Measurements from ENCODE around the gene IRF8. TPM values are rescaled to one million over a fixed set of nuclear protein-coding genes. Genes with fewer than 3 reads are reported as not detected.

IRF8 gene
- total RNA-seq, 1 experiment from 2014 or later, result 0.21 TPM

GRCh38 chr16:85952197-85952596, 53.2 kb downstream of the IRF8 start:
- Histone ChIP-seq H3K27me3 (ENCODE audit: control insufficient read depth, insufficient read depth, low read length) (no peaks in the 10 kb centered on the region), H3K36me3 (replicated peaks; ENCODE audit: control insufficient read depth, insufficient read depth, low read length) (no peaks in the 10 kb centered on the region), H3K4me3 (ENCODE audit: insufficient read depth, low read depth, low read length) (no peak overlapping the region)
- no peak for DNase-seq

GRCh38 chr16:85952811-85953210, 53.8 kb downstream of the IRF8 start:
- Histone ChIP-seq H3K27me3 (ENCODE audit: control insufficient read depth, insufficient read depth, low read length) (no peaks in the 10 kb centered on the region), H3K4me3 (ENCODE audit: insufficient read depth, low read depth, low read length) (no peak overlapping the region), H3K36me3 (replicated peaks; ENCODE audit: control insufficient read depth, insufficient read depth, low read length) (no peaks in the 10 kb centered on the region)
- no peak for DNase-seq

GRCh38 chr16:85954927-85955519, 56.1 kb downstream of the IRF8 start:
- DNase-seq, result no peak
- no peaks in the 10 kb centered on the region for H3K36me3 ChIP-seq (replicated peaks; ENCODE audit: control insufficient read depth, insufficient read depth, low read length)
- H3K4me3 ChIP-seq (ENCODE audit: insufficient read depth, low read depth, low read length), result no peak overlapping the region
- H3K27me3 ChIP-seq (ENCODE audit: control insufficient read depth, insufficient read depth, low read length), result no peaks in the 10 kb centered on the region

- DNase-seq, result no peak
- Histone ChIP-seq H3K27me3 (ENCODE audit: control insufficient read depth, insufficient read depth, low read length) (no peaks in the 10 kb centered on the region), H3K4me3 (ENCODE audit: insufficient read depth, low read depth, low read length) (no peak overlapping the region), H3K36me3 (replicated peaks; ENCODE audit: control insufficient read depth, insufficient read depth, low read length) (no peaks in the 10 kb centered on the region)
Observed at GRCh38 chr16:85955566-85955965, 56.6 kb downstream of the IRF8 start.

- H3K36me3 ChIP-seq (replicated peaks; ENCODE audit: control insufficient read depth, insufficient read depth, low read length), result no peaks in the 10 kb centered on the region
- no peak overlapping the region for H3K4me3 ChIP-seq (ENCODE audit: insufficient read depth, low read depth, low read length)
- no peak for DNase-seq
- H3K27me3 ChIP-seq (ENCODE audit: control insufficient read depth, insufficient read depth, low read length), result no peaks in the 10 kb centered on the region
Observed at GRCh38 chr16:85956426-85956825, 57.5 kb downstream of the IRF8 start.

- Histone ChIP-seq H3K27me3 (ENCODE audit: control insufficient read depth, insufficient read depth, low read length) (no peaks in the 10 kb centered on the region), H3K4me3 (ENCODE audit: insufficient read depth, low read depth, low read length) (no peak overlapping the region), H3K36me3 (replicated peaks; ENCODE audit: control insufficient read depth, insufficient read depth, low read length) (no peaks in the 10 kb centered on the region)
- no peak for DNase-seq
Observed at GRCh38 chr16:85958731-85959130, 59.8 kb downstream of the IRF8 start.

GRCh38 chr16:85959686-85960085, 60.7 kb downstream of the IRF8 start:
- no peaks in the 10 kb centered on the region for H3K27me3 ChIP-seq (ENCODE audit: control insufficient read depth, insufficient read depth, low read length)
- no peak for DNase-seq
- H3K4me3 ChIP-seq (ENCODE audit: insufficient read depth, low read depth, low read length), result no peak overlapping the region
- no peaks in the 10 kb centered on the region for H3K36me3 ChIP-seq (replicated peaks; ENCODE audit: control insufficient read depth, insufficient read depth, low read length)

GRCh38 chr16:85960486-85961046, 61.6 kb downstream of the IRF8 start:
- DNase-seq, result no peak
- no peaks in the 10 kb centered on the region for H3K27me3 ChIP-seq (ENCODE audit: control insufficient read depth, insufficient read depth, low read length)
- H3K4me3 ChIP-seq (ENCODE audit: insufficient read depth, low read depth, low read length), result no peak overlapping the region
- H3K36me3 ChIP-seq (replicated peaks; ENCODE audit: control insufficient read depth, insufficient read depth, low read length), result no peaks in the 10 kb centered on the region

- Histone ChIP-seq H3K27me3 (ENCODE audit: control insufficient read depth, insufficient read depth, low read length) (no peaks in the 10 kb centered on the region), H3K4me3 (ENCODE audit: insufficient read depth, low read depth, low read length) (no peak overlapping the region), H3K36me3 (replicated peaks; ENCODE audit: control insufficient read depth, insufficient read depth, low read length) (no peaks in the 10 kb centered on the region)
- no peak for DNase-seq
Observed at GRCh38 chr16:85961988-85962915, 63.3 kb downstream of the IRF8 start.

- DNase-seq, result no peak
- Histone ChIP-seq H3K36me3 (replicated peaks; ENCODE audit: control insufficient read depth, insufficient read depth, low read length) (no peaks in the 10 kb centered on the region), H3K27me3 (ENCODE audit: control insufficient read depth, insufficient read depth, low read length) (no peaks in the 10 kb centered on the region), H3K4me3 (ENCODE audit: insufficient read depth, low read depth, low read length) (no peak overlapping the region)
Observed at GRCh38 chr16:85963753-85964285, 64.9 kb downstream of the IRF8 start.

GRCh38 chr16:85965125-85965524, 66.2 kb downstream of the IRF8 start:
- Histone ChIP-seq H3K27me3 (ENCODE audit: control insufficient read depth, insufficient read depth, low read length) (no peaks in the 10 kb centered on the region), H3K36me3 (replicated peaks; ENCODE audit: control insufficient read depth, insufficient read depth, low read length) (no peaks in the 10 kb centered on the region), H3K4me3 (ENCODE audit: insufficient read depth, low read depth, low read length) (no peak overlapping the region)
- DNase-seq, result no peak

- no peak for DNase-seq
- no peak overlapping the region for H3K4me3 ChIP-seq (ENCODE audit: insufficient read depth, low read depth, low read length)
- no peaks in the 10 kb centered on the region for H3K36me3 ChIP-seq (replicated peaks; ENCODE audit: control insufficient read depth, insufficient read depth, low read length)
- no peaks in the 10 kb centered on the region for H3K27me3 ChIP-seq (ENCODE audit: control insufficient read depth, insufficient read depth, low read length)
Observed at GRCh38 chr16:85967111-85967510, 68.1 kb downstream of the IRF8 start.

- DNase-seq, result no peak
- no peak overlapping the region for H3K4me3 ChIP-seq (ENCODE audit: insufficient read depth, low read depth, low read length)
- H3K36me3 ChIP-seq (replicated peaks; ENCODE audit: control insufficient read depth, insufficient read depth, low read length), result no peaks in the 10 kb centered on the region
- no peaks in the 10 kb centered on the region for H3K27me3 ChIP-seq (ENCODE audit: control insufficient read depth, insufficient read depth, low read length)
Observed at GRCh38 chr16:85968041-85968920, 69.3 kb downstream of the IRF8 start.

GRCh38 chr16:85969159-85969558, 70.2 kb downstream of the IRF8 start:
- DNase-seq, result no peak
- no peaks in the 10 kb centered on the region for H3K27me3 ChIP-seq (ENCODE audit: control insufficient read depth, insufficient read depth, low read length)
- no peaks in the 10 kb centered on the region for H3K36me3 ChIP-seq (replicated peaks; ENCODE audit: control insufficient read depth, insufficient read depth, low read length)
- no peak overlapping the region for H3K4me3 ChIP-seq (ENCODE audit: insufficient read depth, low read depth, low read length)
